PC-3 (cell line): ENCODE results near the gene MAP3K5. TPM values are rescaled to one million over a fixed set of nuclear protein-coding genes. Genes with fewer than 3 reads are reported as not detected.
"Not testable (repeated sequence)": the region's sequence is repeated elsewhere in the genome, so short reads cannot be mapped to it uniquely, and the experiment has no call there.

ENCODE experiments used
- ATAC-seq: fragments of 200-7000 bp; cut with Tn5 transposase; 2 replicates; pipeline ENCODE4 v1.9.1; 2020; ENCODE audit warnings: mild to moderate bottlenecking, moderate library complexity
- BruUV-seq: library from RNA; stranded (reverse); fragments of 400-500 nt; replicated peaks from 2 replicates; lab custom pipeline; 2021; lab: Mats Ljungman, UMichigan
- CTCF ChIA-PET: fragments of 300-600 bp; sonication (Branson Sonifier 250); formaldehyde crosslinking; loops from one replicate; lab custom pipeline; 2022; ENCODE audit warnings: antibody characterized with exemption; lab: Charles Lee
- POLR2A ChIA-PET: fragments of 300-600 bp; sonication (Branson Sonifier 250); formaldehyde crosslinking; loops from one replicate; lab custom pipeline; 2022; ENCODE audit warnings: antibody characterized with exemption; ENCODE audit not compliant: unreplicated experiment; lab: Charles Lee
- DNase-seq: peaks from one replicate; pipeline ENCODE4 v3.0.0-alpha.2; 2015
- H2AFZ ChIP-seq: fragments of 300-600 bp; sonication (generic); 2 replicates; pipeline ENCODE4 v1.6.0; 2016; ENCODE audit warnings: antibody characterized with exemption, low read length
- H3F3A ChIP-seq: fragments of 300-600 bp; sonication (generic); one replicate; pipeline ENCODE4 v1.6.0; 2017; ENCODE audit warnings: antibody characterized with exemption, low read length, control low read depth, mild to moderate bottlenecking; ENCODE audit not compliant: unreplicated experiment
- H3K27ac ChIP-seq: fragments of 300-600 bp; sonication (generic); 2 replicates; pipeline ENCODE4 v1.5.1; 2016; ENCODE audit warnings: mild to moderate bottlenecking, low read length
- H3K27me3 ChIP-seq: fragments of 300-600 bp; sonication (generic); 2 replicates; pipeline ENCODE4 v1.6.1; 2016; ENCODE audit warnings: low read length, mixed read lengths
- H3K36me3 ChIP-seq: fragments of 300-600 bp; sonication (generic); 2 replicates; pipeline ENCODE4 v1.6.1; 2016; ENCODE audit warnings: low read depth, mixed run types, low read length, mixed read lengths
- H3K4me1 ChIP-seq: fragments of 300-600 bp; sonication (generic); 2 replicates; pipeline ENCODE4 v1.5.1; 2016; ENCODE audit warnings: low read length; ENCODE audit not compliant: insufficient read depth
- H3K4me2 ChIP-seq: fragments of 300-600 bp; sonication (generic); 2 replicates; pipeline ENCODE4 v1.6.0; 2016; ENCODE audit warnings: low read length
- H3K4me3 ChIP-seq: fragments of 300-600 bp; sonication (generic); 2 replicates; pipeline ENCODE4 v1.5.1; 2016; ENCODE audit warnings: mild to moderate bottlenecking, low read length, mixed read lengths
- H3K79me2 ChIP-seq: fragments of 300-600 bp; sonication (generic); 2 replicates; pipeline ENCODE4 v1.6.1; 2017; ENCODE audit warnings: low read length, mixed read lengths
- H3K9ac ChIP-seq: fragments of 300-600 bp; sonication (generic); 2 replicates; pipeline ENCODE4 v1.6.0; 2016; ENCODE audit warnings: mild to moderate bottlenecking, low read length
- H3K9me2 ChIP-seq: fragments of 300-600 bp; sonication (generic); replicated peaks from 2 replicates; pipeline ENCODE4 v1.6.1; 2016; ENCODE audit warnings: mixed run types, low read length, mixed read lengths
- H3K9me3 ChIP-seq: fragments of 300-600 bp; sonication (generic); 2 replicates; pipeline ENCODE4 v1.6.1; 2016; ENCODE audit warnings: low read length, mixed read lengths
- H4K20me1 ChIP-seq: fragments of 300-600 bp; sonication (generic); 2 replicates; pipeline ENCODE4 v1.6.1; 2016; ENCODE audit warnings: low read length, mixed read lengths
- CTCF ChIP-seq: fragments of 300-600 bp; sonication (generic); conservative IDR thresholded peaks from 2 replicates; pipeline ENCODE4 v1.5.1; 2017; ENCODE audit warnings: antibody characterized with exemption, low read depth, mild to moderate bottlenecking, low read length
- EZH2 ChIP-seq: fragments of 300-600 bp; sonication (generic); IDR thresholded peaks from one replicate; pipeline ENCODE4 v1.6.1; 2017; ENCODE audit warnings: antibody characterized with exemption, mild to moderate bottlenecking, low read length; ENCODE audit not compliant: unreplicated experiment
- EZH2phosphoT487 ChIP-seq: fragments of 300-600 bp; sonication (generic); IDR thresholded peaks from 2 replicates; pipeline ENCODE4 v1.6.1; 2018; ENCODE audit warnings: mild to moderate bottlenecking, antibody characterized with exemption, low read length, borderline replicate concordance
- intact Hi-C: fragments of 100-400 bp; cut with micrococcal nuclease; formaldehyde crosslinking; loops from 2 replicates; pipeline ENCODE4 v1.9.0; 2023
- total RNA-seq: library from RNA; depleted of rRNA; stranded (reverse); fragments of >200 nt; gene quantifications from 2 replicates; pipeline ENCODE4 v1.2.3, GENCODE V29; 2014

Gene MAP3K5
- total RNA-seq, 1 experiment from 2014 or later = 4.3 TPM

- POLR2A ChIA-PET = no interaction called here
- intact Hi-C loops = no loop called here
- DNase-seq (no peak), ATAC-seq (no peak)
- Histone ChIP-seq H3K4me3 (no peak overlapping the region), H3K36me3 (no peaks in the 10 kb centered on the region), H3K27ac (no peak overlapping the region), H3K9me2 (no peaks in the 10 kb centered on the region), H2AFZ (no peak overlapping the region), H3K9me3 (no peaks in the 10 kb centered on the region), H3F3A (no peaks in the 10 kb centered on the region), H3K9ac (no peak overlapping the region), H3K4me1 (no peaks in the 10 kb centered on the region), H3K27me3 (no peaks in the 10 kb centered on the region), H4K20me1 (no peaks in the 10 kb centered on the region), H3K79me2 (no peaks in the 10 kb centered on the region), H3K4me2 (no peak overlapping the region)
- TF ChIP-seq CTCF (no peak), EZH2phosphoT487 (no peak), EZH2 (no peak)
- BruUV-seq = no TSS peak
- CTCF ChIA-PET = no interaction called here
Measured at GRCh38 chr6:136761227-136761922, 30.9 kb downstream of the MAP3K5 start.

GRCh38 chr6:136760781-136761180 is 31.5 kb downstream of the MAP3K5 start:
- CTCF ChIA-PET, H3K27ac ChIP-seq, H3K9ac ChIP-seq, H4K20me1 ChIP-seq, H3K9me3 ChIP-seq, H3F3A ChIP-seq, POLR2A ChIA-PET, H3K27me3 ChIP-seq, H3K4me3 ChIP-seq, H2AFZ ChIP-seq, H3K36me3 ChIP-seq, H3K4me1 ChIP-seq, intact Hi-C loops, BruUV-seq, H3K9me2 ChIP-seq, DNase-seq, H3K79me2 ChIP-seq, H3K4me2 ChIP-seq, ATAC-seq: not testable (repeated sequence)

- DNase-seq (no peak), ATAC-seq (no peak)
- H3K79me2 ChIP-seq = no peaks in the 10 kb centered on the region
- no peak overlapping the region for H3K9ac ChIP-seq
- no peak for TF ChIP-seq EZH2phosphoT487
- no peak for TF ChIP-seq EZH2
- no peak for TF ChIP-seq CTCF
- H3K4me1 ChIP-seq = no peaks in the 10 kb centered on the region
- H4K20me1 ChIP-seq = no peaks in the 10 kb centered on the region
- H3K36me3 ChIP-seq = no peaks in the 10 kb centered on the region
- no peaks in the 10 kb centered on the region for H3F3A ChIP-seq
- no peaks in the 10 kb centered on the region for H3K9me3 ChIP-seq
- ChIA-PET POLR2A (no interaction called here), CTCF (no interaction called here)
- no peak overlapping the region for H3K4me3 ChIP-seq
- no TSS peak for BruUV-seq
- no peak overlapping the region for H3K27ac ChIP-seq
- H2AFZ ChIP-seq = no peak overlapping the region
- intact Hi-C loops = no loop called here
- H3K9me2 ChIP-seq = no peaks in the 10 kb centered on the region
- no peak overlapping the region for H3K4me2 ChIP-seq
- H3K27me3 ChIP-seq = no peaks in the 10 kb centered on the region
Measured at GRCh38 chr6:136757150-136757549, 35.1 kb downstream of the MAP3K5 start.
